Left ventricle myocardium inferior (tissue), 1 donor: ENCODE data around the gene FOXN4. TPM values are rescaled to one million over a fixed set of nuclear protein-coding genes. Genes with fewer than 3 reads are reported as not detected.

ENCODE experiments used
- DNase-seq: peaks from one replicate; pipeline ENCODE4 v3.0.0-alpha.2; 2020
- H3K27ac ChIP-seq: fragments of 200-600 bp; replicated peaks from 2 replicates; pipeline ENCODE4 v1.8.0; 2021
- H3K27me3 ChIP-seq: fragments of 200-600 bp; 2 replicates; pipeline ENCODE4 v1.8.0; 2021; ENCODE audit warnings: low read depth
- H3K36me3 ChIP-seq: fragments of 200-600 bp; 2 replicates; pipeline ENCODE4 v1.8.0; 2021
- H3K4me1 ChIP-seq: fragments of 200-600 bp; 2 replicates; pipeline ENCODE4 v1.8.0; 2021
- H3K4me3 ChIP-seq: fragments of 200-600 bp; 2 replicates; pipeline ENCODE4 v1.8.0; 2021; ENCODE audit warnings: mild to moderate bottlenecking, moderate library complexity
- H3K9me3 ChIP-seq: fragments of 200-600 bp; replicated peaks from 2 replicates; pipeline ENCODE4 v1.8.0; 2021
- intact Hi-C: fragments of 100-400 bp; cut with micrococcal nuclease; formaldehyde crosslinking; loops from one replicate; pipeline ENCODE4 v1.11.0; 2022
- total RNA-seq: library from RNA; stranded (reverse); fragmentation: NEBNext Ultra II Directional; extraction: Animal tissue kit (Norgen Biotek cat#: 25700); gene quantifications from one replicate; pipeline ENCODE4 v1.2.1, GENCODE V29; 2021
- TF ChIP-seq, protein P1 (sequence below): fragments of 200-600 bp; IDR thresholded peaks from 2 replicates; pipeline ENCODE4 v1.8.0; 2021; ENCODE audit warnings: antibody characterized with exemption, mild to moderate bottlenecking, borderline replicate concordance
- donor health status: DM: no; HTN: yes; CAD: no; lungs with severe emphysema.

The FOXN4 gene
- total RNA-seq, 1 donor from 2014 or later: not detected

DNA sequence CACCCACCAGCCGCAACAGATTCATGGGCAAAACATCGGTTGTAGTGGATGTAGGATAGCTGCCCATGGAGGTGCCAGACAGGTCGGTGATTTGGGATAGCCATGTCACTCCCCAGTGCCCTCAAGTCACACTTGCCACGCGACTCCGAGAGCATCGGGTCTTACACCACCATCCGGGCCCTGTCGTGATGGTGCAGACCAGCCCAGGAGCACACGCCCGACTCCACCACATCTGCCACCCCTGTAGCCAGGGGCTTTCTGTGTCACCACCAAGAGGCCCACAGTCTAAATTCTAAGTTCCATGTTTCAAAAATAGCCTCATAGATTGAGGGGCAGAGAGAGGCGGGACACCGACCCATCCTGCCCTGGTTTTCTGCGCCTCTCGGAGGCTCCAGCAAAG, 18.0 kb downstream of the FOXN4 start:
- peak overlapping the region; percentile 62 for H3K4me3 ChIP-seq
- peak overlapping the region; percentile 39 for H3K27ac ChIP-seq
- H3K4me1 ChIP-seq: peaks cover 13% of the 10 kb centered on the region
- intact Hi-C loops: no loop called here
- TF ChIP-seq, protein P1, sequence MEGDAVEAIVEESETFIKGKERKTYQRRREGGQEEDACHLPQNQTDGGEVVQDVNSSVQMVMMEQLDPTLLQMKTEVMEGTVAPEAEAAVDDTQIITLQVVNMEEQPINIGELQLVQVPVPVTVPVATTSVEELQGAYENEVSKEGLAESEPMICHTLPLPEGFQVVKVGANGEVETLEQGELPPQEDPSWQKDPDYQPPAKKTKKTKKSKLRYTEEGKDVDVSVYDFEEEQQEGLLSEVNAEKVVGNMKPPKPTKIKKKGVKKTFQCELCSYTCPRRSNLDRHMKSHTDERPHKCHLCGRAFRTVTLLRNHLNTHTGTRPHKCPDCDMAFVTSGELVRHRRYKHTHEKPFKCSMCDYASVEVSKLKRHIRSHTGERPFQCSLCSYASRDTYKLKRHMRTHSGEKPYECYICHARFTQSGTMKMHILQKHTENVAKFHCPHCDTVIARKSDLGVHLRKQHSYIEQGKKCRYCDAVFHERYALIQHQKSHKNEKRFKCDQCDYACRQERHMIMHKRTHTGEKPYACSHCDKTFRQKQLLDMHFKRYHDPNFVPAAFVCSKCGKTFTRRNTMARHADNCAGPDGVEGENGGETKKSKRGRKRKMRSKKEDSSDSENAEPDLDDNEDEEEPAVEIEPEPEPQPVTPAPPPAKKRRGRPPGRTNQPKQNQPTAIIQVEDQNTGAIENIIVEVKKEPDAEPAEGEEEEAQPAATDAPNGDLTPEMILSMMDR: no peak
- H3K36me3 ChIP-seq: no peaks in the 10 kb centered on the region
- DNase-seq: no peak
- peaks cover 14% of the 10 kb centered on the region for H3K27me3 ChIP-seq
- no peaks in the 10 kb centered on the region for H3K9me3 ChIP-seq

DNA sequence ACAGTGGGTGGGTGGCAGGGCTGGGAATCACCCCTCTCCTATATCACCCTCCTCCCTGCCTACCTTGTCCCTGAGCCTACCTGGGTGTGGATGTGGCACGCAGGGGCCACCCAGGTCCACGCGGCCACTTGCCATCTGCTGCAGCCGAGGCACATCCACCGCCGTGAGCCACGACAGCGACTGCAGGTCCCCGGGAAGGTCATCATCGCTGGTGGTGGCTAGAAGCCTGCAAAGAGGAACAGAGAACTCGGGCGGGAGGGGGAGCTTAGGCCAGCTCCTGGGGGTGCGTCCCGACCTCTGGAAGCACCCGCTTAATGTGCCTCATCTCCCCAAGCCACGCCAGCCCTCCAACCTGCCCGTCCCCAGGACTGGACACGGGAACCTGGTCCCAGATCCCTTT, 19.0 kb downstream of the FOXN4 start:
- intact Hi-C loops: no loop called here
- Histone ChIP-seq H3K4me3 (no peak overlapping the region), H3K27me3 (peaks cover 14% of the 10 kb centered on the region), H3K4me1 (peaks cover 13% of the 10 kb centered on the region), H3K9me3 (no peaks in the 10 kb centered on the region), H3K27ac (no peak overlapping the region), H3K36me3 (no peaks in the 10 kb centered on the region)
- no peak for DNase-seq
- TF ChIP-seq, protein P1: no peak

DNA sequence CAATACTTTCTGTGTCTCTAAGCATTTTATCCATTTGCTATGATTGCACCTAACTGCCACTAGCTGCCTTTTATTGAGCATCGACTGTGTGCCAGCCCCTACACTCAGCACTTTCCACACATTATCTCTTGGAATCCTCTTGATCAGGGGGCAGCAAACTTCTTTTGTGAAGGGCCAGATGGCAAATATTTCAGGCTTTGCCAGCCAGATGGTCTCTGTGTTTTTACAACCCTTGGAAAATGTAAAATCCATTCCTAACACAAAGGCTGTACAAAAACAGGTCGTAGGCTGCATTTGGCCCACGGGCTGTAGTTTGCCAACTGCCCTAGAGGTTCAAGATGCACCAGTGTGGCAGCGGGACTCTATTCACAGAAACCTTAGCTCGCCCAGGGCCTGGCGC, 19.5 kb downstream of the FOXN4 start:
- peaks cover 13% of the 10 kb centered on the region for H3K4me1 ChIP-seq

DNA sequence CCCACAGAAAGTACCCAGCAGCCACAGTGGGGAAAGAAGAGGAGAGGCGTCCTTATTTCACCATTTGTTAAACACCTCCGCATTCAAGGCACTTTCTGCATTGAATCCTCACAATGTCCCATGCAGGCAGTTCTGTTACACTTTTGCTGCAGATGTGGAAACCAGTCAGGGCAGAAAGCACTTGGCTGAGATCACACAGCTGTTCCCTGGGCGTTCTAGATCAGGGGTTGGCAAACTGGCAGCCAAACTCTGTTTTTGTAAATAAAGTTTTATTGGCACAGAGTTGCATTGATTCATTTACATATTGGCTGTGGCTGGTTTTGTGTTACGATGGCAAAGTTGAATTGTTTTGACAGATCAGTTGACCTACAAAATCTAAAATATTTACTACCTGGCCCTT, 20.1 kb downstream of the FOXN4 start:
- intact Hi-C loops: no loop called here
- H3K4me3 ChIP-seq: no peak overlapping the region
- H3K36me3 ChIP-seq: no peaks in the 10 kb centered on the region
- TF ChIP-seq, protein P1: no peak
- no peak for DNase-seq
- no peaks in the 10 kb centered on the region for H3K9me3 ChIP-seq
- peaks cover 14% of the 10 kb centered on the region for H3K27me3 ChIP-seq
- H3K4me1 ChIP-seq: peaks cover 13% of the 10 kb centered on the region
- H3K27ac ChIP-seq: no peak overlapping the region

More for the DNA sequence above, 19.5 kb downstream of the FOXN4 start:
- Histone ChIP-seq H3K27ac (no peak overlapping the region), H3K4me3 (no peak overlapping the region), H3K9me3 (no peaks in the 10 kb centered on the region), H3K27me3 (peaks cover 14% of the 10 kb centered on the region), H3K36me3 (no peaks in the 10 kb centered on the region)
- DNase-seq: no peak
- intact Hi-C loops: no loop called here
- TF ChIP-seq, protein P1: no peak

DNA sequence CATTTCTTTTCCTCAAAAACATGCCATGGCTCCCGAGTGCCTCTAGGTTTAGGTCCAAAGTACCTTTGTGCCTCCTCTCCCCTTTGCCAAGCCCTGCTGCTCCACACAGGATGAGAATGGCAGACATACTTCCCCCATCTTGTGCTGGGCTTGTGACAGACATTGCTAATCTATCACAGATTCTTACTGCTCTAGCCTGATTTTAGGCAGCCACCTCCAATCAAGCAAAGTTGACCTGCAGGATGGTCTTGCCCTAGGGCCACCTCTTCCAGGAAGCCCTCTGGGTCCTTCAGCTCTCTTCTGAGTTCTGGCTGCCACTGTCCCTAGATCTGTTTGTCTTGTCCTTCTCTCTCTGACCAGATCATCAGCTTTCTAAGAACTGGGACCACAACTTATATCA, 20.5 kb downstream of the FOXN4 start:
- H3K27me3 ChIP-seq: peaks cover 14% of the 10 kb centered on the region
- H3K9me3 ChIP-seq: no peaks in the 10 kb centered on the region
- no peak overlapping the region for H3K27ac ChIP-seq
- H3K4me1 ChIP-seq: peaks cover 13% of the 10 kb centered on the region
- no peak overlapping the region for H3K4me3 ChIP-seq
- DNase-seq: no peak
- TF ChIP-seq, protein P1: no peak
- intact Hi-C loops: no loop called here
- no peaks in the 10 kb centered on the region for H3K36me3 ChIP-seq
